Psoas muscle (tissue), 8 donors: ENCODE data around the gene CLECL1. TPM values are rescaled to one million over a fixed set of nuclear protein-coding genes. Genes with fewer than 3 reads are reported as not detected.
"Not testable (repeated sequence)": the region's sequence is repeated elsewhere in the genome, so short reads cannot be mapped to it uniquely, and the experiment has no call there.

Experiments used
- ATAC-seq, 4 donors: fragments of 200-7000 bp; cut with Tn5 transposase; one replicate each; pipeline ENCODE4 v1.9.1; 2020; ENCODE audit warnings: moderate library complexity in 3 of 4, mild to moderate bottlenecking in 2 of 4
- DNase-seq, 2 donors: peaks; one replicate each; pipeline ENCODE4 v3.0.0-alpha.2; 2020
- H3K27ac ChIP-seq: fragments of 200-600 bp; one replicate; pipeline ENCODE4 v1.8.0; 2022
- H3K27me3 ChIP-seq, 3 donors: fragments of 200-600 bp in 1 of 3; one replicate each; pipeline versions ENCODE4 v1.6.1 to v1.8.0; 2013 to 2022; ENCODE audit warnings: low read length in 2 of 3, mild to moderate bottlenecking in 2 of 3, moderate library complexity in 1 of 3; ENCODE audit not compliant: insufficient read depth in 3 of 3
- H3K36me3 ChIP-seq, 2 donors: fragments of 200-600 bp in 1 of 2; one replicate each; pipeline versions ENCODE4 v1.6.1 to v1.8.0; 2013 to 2022; ENCODE audit warnings: low read depth in 1 of 2, mild to moderate bottlenecking in 1 of 2, moderate library complexity in 1 of 2; ENCODE audit not compliant: insufficient read depth in 1 of 2
- H3K4me1 ChIP-seq: fragments of 200-600 bp; one replicate; pipeline ENCODE4 v1.8.0; 2022
- H3K4me3 ChIP-seq: fragments of 200-600 bp; one replicate; pipeline ENCODE4 v1.8.0; 2022; ENCODE audit warnings: mild to moderate bottlenecking
- H3K9me3 ChIP-seq: fragments of 200-600 bp; one replicate; pipeline ENCODE4 v1.8.0; 2022
- WGBS, 3 donors: extraction: QIAGEN DNeasy Blood & Tissue Kit; methylation state at CpG; one replicate each; pipeline versions ENCODE4 v1.1.6 to v1.1.7; 2013; 5-methylcytosine and 5-hydroxymethylcytosine counted together
- intact Hi-C, 2 donors: fragments of 100-400 bp; cut with DNase I; formaldehyde crosslinking; loops; one replicate each; pipeline versions ENCODE4 v1.11.0 to v1.14.2; 2022
- polyA plus RNA-seq, 3 donors: library from polyadenylated mRNA; stranded (reverse); fragments of 200-250 nt; gene quantifications; one replicate each; pipeline ENCODE4 v1.2.3, GENCODE V29; 2013
- total RNA-seq, 4 donors: library from RNA; stranded (reverse); fragmentation: NEBNext Ultra II Directional in 2 of 4; extraction: Animal tissue kit (Norgen Biotek cat#: 25700) in 2 of 4; gene quantifications; one replicate each; pipeline versions ENCODE4 v1.2.1 to v1.2.4, GENCODE V29; 2021 to 2023
- TF ChIP-seq, protein P1 (sequence below): fragments of 200-600 bp; IDR thresholded peaks from one replicate; pipeline ENCODE4 v1.8.0; 2022; ENCODE audit warnings: antibody characterized with exemption
- donor health status: healthy with polysubstance abuse.
- donor health status: DM: no; HTN: no; CAD: no; lungs with moderate emphysema.
- donor health status: Bipolar disorder and iron deficiency.
- donor health status: healthy.
- donor health status: DM: yes; HTN: yes; CAD: no.
- donor health status: DM: no; HTN: no; CAD: no.
- donor health status: DM: no; HTN: no; CAD: no.
- donor health status: DM: yes; HTN: yes; CAD: no.

CLECL1 gene
- total and polyA plus RNA-seq, 7 donors: 0.10 to 0.42 (median 0.28) TPM; not detected in 4

DNA sequence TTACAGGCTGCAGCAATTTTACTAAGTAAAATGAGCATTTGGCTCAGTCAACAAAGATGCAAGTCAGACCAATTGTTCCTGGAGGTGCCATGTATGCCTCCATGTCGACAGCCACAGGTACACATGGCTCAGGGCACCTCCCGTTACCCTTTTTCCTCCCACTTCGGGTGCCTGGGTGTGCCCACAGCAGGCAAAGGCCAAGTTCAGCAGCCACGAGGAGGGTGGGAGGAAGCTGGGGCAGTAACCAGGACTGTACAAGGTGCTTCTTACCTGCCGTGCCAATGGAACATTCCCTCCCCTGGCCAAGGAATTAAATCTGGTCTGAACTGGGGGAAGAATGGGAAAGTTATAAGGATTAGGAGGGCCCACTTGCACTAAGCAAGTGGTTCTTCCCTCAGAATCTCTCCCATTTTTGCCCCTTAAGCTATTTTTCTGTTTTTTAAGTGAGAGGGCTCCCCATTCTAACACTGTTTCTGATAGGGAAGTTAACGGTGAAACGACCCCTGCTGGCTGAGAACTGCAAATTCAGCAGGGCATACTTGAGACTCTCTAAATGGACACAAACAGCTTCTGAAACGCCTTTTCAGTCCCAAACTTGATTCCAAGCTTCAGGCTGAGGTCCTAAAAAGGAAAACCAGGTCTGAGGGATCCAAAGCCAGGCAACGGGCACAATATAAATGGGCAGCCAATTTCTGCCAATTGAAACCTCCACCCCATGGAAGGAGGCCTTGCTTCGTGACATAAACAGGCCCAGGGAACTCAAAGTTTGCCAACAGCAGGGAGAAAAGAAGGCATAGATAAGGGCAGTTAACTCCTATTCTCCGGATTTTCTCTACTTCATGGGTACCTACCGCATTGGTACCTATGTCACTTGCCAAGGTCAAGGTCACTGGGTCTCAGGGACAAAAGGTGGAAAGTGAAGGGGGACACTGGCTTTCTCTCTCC lies 24.8 kb downstream of the CLECL1 start:
- ATAC-seq (peak in 1 of 4 donors; percentile 60), DNase-seq (peak; percentile 28 to 48)
- WGBS, 3 donors: 55 to 58% (median 58%) methylated on average over 12 of the region's 12 CpGs
- intact Hi-C loops: loop anchor here in 1 of 2 donors (1.0 to 2.0 kb wide), 2 partner anchors 74 to 377 kb away; no protein-coding TSS in a partner anchor
- Histone ChIP-seq H3K9me3 (no peaks in the 10 kb centered on the region), H3K4me1 (no peaks in the 10 kb centered on the region), H3K36me3 (no peaks in the 10 kb centered on the region), H3K4me3 (no peak overlapping the region), H3K27ac (no peak overlapping the region), H3K27me3 (no peaks in the 10 kb centered on the region)
- TF ChIP-seq, protein P1, sequence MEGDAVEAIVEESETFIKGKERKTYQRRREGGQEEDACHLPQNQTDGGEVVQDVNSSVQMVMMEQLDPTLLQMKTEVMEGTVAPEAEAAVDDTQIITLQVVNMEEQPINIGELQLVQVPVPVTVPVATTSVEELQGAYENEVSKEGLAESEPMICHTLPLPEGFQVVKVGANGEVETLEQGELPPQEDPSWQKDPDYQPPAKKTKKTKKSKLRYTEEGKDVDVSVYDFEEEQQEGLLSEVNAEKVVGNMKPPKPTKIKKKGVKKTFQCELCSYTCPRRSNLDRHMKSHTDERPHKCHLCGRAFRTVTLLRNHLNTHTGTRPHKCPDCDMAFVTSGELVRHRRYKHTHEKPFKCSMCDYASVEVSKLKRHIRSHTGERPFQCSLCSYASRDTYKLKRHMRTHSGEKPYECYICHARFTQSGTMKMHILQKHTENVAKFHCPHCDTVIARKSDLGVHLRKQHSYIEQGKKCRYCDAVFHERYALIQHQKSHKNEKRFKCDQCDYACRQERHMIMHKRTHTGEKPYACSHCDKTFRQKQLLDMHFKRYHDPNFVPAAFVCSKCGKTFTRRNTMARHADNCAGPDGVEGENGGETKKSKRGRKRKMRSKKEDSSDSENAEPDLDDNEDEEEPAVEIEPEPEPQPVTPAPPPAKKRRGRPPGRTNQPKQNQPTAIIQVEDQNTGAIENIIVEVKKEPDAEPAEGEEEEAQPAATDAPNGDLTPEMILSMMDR: peak; percentile 68

DNA sequence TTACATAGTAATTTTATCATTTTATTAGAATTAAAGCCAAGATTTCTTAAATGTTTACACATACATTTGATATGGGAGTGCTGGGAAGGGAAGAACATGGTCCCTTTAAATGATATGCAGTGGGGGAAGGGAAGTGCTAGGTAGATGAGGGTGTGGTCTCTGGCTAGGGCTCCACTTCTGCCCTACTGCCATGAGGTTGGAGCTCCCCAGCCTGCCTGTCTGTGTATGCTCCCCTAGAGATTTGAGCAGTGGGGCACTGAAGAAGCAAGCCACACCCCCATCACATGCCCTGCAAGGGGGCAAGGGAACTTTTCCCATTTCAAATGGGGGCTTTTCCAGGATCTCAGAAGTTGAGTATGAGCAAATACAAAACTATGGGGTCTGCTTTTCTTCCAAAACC lies 25.5 kb downstream of the CLECL1 start:
- Histone ChIP-seq H3K9me3 (no peaks in the 10 kb centered on the region), H3K27ac (no peak overlapping the region), H3K4me3 (no peak overlapping the region), H3K4me1 (no peaks in the 10 kb centered on the region), H3K36me3 (no peaks in the 10 kb centered on the region), H3K27me3 (no peaks in the 10 kb centered on the region)
- TF ChIP-seq, protein P1: no peak
- intact Hi-C loops: no loop called here
- ATAC-seq (no peak), DNase-seq (no peak)

- DNase-seq: no peak
- Histone ChIP-seq H3K27ac (no peak overlapping the region), H3K27me3 (no peaks in the 10 kb centered on the region), H3K4me1 (no peaks in the 10 kb centered on the region), H3K9me3 (no peaks in the 10 kb centered on the region), H3K36me3 (no peaks in the 10 kb centered on the region), H3K4me3 (no peak overlapping the region)
- ATAC-seq: no peak
- intact Hi-C loops: no loop called here
- TF ChIP-seq, protein P1: no peak
These were observed 26.7 kb downstream of the CLECL1 start for GRCh38 chr12:9706086-9706685.

- DNase-seq, H3K9me3 ChIP-seq, H3K4me3 ChIP-seq, H3K27me3 ChIP-seq, H3K27ac ChIP-seq, H3K4me1 ChIP-seq, intact Hi-C loops, ATAC-seq, H3K36me3 ChIP-seq: not testable (repeated sequence)
- WGBS, 3 donors: 92 to 96% (median 93%) methylated on average over 5 of the region's 5 CpGs
These were observed 28.3 kb downstream of the CLECL1 start for GRCh38 chr12:9704561-9704960.

GRCh38 chr12:9702255-9702654 lies 30.6 kb downstream of the CLECL1 start:
- H3K27ac ChIP-seq: no peak overlapping the region
- H3K4me1 ChIP-seq: no peaks in the 10 kb centered on the region
- H3K27me3 ChIP-seq: no peaks in the 10 kb centered on the region
- H3K36me3 ChIP-seq: no peaks in the 10 kb centered on the region
- intact Hi-C loops: no loop called here
- DNase-seq (no peak), ATAC-seq (no peak)
- 83 to 91% (median 86%) methylated on average over 3 of the region's 3 CpGs for WGBS, 3 donors
- no peak overlapping the region for H3K4me3 ChIP-seq
- TF ChIP-seq, protein P1: no peak
- H3K9me3 ChIP-seq: peaks cover 2% of the 10 kb centered on the region
